ENCODE results near the gene MRFAP1L1. TPM values are rescaled to one million over a fixed set of nuclear protein-coding genes. Genes with fewer than 3 reads are reported as not detected.

MRFAP1L1 gene
- polyA plus RNA-seq, 3 donors = 7.6 to 19.1 (median 13.8) TPM

DNA sequence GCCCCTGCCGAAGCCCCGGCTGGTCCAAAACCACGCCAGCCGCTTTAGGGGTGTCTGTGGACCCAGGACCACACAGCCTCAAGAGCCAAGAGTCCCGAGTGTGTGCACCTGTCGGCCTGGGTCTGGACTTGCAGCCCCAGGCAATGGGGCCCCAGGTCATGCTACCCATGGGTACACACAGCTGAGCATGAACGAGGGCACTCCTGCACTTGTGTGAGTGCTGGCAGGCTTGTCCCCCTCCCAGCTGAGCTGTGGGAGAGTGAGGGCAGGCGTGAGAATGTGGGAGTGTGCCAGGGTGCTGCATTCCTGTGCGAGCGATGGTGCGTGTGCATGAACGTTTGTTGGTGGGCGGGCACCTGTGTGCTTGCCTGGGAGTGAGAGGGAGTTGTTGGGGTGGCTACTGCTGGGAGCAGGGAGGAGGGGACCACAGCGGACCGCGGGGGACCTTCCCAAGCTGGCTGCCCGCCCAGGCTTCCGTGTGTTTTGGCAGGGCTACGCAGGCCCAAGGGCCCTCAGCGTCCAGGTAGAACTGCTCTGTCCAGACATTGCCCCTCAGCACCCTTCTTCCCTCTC lies 37.1 kb upstream of the MRFAP1L1 start:
- no peak for DNase-seq
- Histone ChIP-seq H3K79me2 (ENCODE audit: insufficient read depth, low read length) (no peaks in the 10 kb centered on the region), H3K4me1 (ENCODE audit: control insufficient read depth in 1 of 2, insufficient read depth in 2 of 2, low read length in 2 of 2) (peaks cover 4 to 5% of the 10 kb centered on the region in 2 donors), H4K20me1 (ENCODE audit: insufficient read depth, low read length) (no peaks in the 10 kb centered on the region), H3K4me2 (replicated peaks; ENCODE audit: extremely low read depth, low read length, poor library complexity, severe bottlenecking) (no peak overlapping the region), H3K9me3 (replicated peaks in 1 of 2; ENCODE audit: control insufficient read depth in 1 of 2, insufficient read depth in 1 of 2, low read length in 2 of 2) (no peaks in the 10 kb centered on the region), H3K4me3 (replicated peaks in 1 of 3; ENCODE audit: low read depth in 2 of 3, low read length in 3 of 3) (no peak overlapping the region), H3K9ac (ENCODE audit: insufficient read depth, low read length, poor library complexity, severe bottlenecking) (no peak overlapping the region), H3K27me3 (ENCODE audit: control insufficient read depth in 2 of 2, insufficient read depth in 2 of 2, low read length in 2 of 2) (no peaks in the 10 kb centered on the region), H3K27ac (ENCODE audit: low read depth in 1 of 2, low read length in 2 of 2) (no peak overlapping the region), H3K36me3 (replicated peaks in 1 of 2; ENCODE audit: control insufficient read depth in 1 of 2, insufficient read depth in 2 of 2, low read length in 2 of 2) (no peaks in the 10 kb centered on the region), H2AFZ (ENCODE audit: insufficient read depth, low read depth, low read length, poor library complexity, severe bottlenecking) (no peak overlapping the region)
- intact Hi-C loops (cut with micrococcal nuclease) = no loop called here
- TF ChIP-seq, protein P1, sequence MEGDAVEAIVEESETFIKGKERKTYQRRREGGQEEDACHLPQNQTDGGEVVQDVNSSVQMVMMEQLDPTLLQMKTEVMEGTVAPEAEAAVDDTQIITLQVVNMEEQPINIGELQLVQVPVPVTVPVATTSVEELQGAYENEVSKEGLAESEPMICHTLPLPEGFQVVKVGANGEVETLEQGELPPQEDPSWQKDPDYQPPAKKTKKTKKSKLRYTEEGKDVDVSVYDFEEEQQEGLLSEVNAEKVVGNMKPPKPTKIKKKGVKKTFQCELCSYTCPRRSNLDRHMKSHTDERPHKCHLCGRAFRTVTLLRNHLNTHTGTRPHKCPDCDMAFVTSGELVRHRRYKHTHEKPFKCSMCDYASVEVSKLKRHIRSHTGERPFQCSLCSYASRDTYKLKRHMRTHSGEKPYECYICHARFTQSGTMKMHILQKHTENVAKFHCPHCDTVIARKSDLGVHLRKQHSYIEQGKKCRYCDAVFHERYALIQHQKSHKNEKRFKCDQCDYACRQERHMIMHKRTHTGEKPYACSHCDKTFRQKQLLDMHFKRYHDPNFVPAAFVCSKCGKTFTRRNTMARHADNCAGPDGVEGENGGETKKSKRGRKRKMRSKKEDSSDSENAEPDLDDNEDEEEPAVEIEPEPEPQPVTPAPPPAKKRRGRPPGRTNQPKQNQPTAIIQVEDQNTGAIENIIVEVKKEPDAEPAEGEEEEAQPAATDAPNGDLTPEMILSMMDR (IDR thresholded peaks at IDR 0.05) = no peak
- Mint-ChIP-seq H3K9me3 (peaks cover 0 to 2% (median 0%) of the 10 kb centered on the region in 7 donors), H3K27ac (peak overlapping the region in 1 of 7 donors; percentile 69), H3K4me1 (peaks cover 8% of the 10 kb centered on the region), H3K27me3 (ENCODE audit: low read depth in 3 of 3) (peaks cover 6 to 12% (median 7%) of the 10 kb centered on the region in 3 donors), H3K4me3 (no peak overlapping the region), H3K36me3 (no peaks in the 10 kb centered on the region)
- 97% methylated on average over 19 of the region's 20 CpGs for WGBS (ENCODE audit: insufficient coverage)

DNA sequence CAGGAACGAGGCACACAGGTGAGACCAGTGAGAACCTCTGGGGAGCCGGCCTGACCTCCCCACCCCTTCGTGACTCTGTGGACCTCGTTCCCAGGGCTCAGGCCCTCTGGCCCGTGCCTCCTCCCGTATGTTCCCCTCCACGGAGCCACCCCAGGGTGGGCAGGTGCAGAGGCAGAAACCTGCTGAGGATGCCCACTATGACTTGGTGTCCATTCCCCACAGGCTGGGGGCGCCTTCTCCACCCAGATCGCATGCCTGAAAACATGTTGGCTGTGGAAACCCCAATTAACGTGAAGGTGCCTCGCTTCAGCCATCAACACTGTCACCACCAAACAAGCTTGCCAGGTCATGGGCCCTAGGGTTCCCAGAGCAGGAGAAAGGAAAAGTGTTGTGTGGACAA lies 33.3 kb upstream of the MRFAP1L1 start:
- Histone ChIP-seq H3K4me2 (replicated peaks; ENCODE audit: extremely low read depth, low read length, poor library complexity, severe bottlenecking) (no peak overlapping the region), H2AFZ (ENCODE audit: insufficient read depth, low read depth, low read length, poor library complexity, severe bottlenecking) (no peak overlapping the region), H3K4me1 (ENCODE audit: control insufficient read depth in 1 of 2, insufficient read depth in 2 of 2, low read length in 2 of 2) (no peaks in the 10 kb centered on the region), H3K36me3 (replicated peaks in 1 of 2; ENCODE audit: control insufficient read depth in 1 of 2, insufficient read depth in 2 of 2, low read length in 2 of 2) (no peaks in the 10 kb centered on the region), H3K4me3 (replicated peaks in 1 of 3; ENCODE audit: low read depth in 2 of 3, low read length in 3 of 3) (no peak overlapping the region), H4K20me1 (ENCODE audit: insufficient read depth, low read length) (no peaks in the 10 kb centered on the region), H3K9ac (ENCODE audit: insufficient read depth, low read length, poor library complexity, severe bottlenecking) (no peak overlapping the region), H3K27me3 (ENCODE audit: control insufficient read depth in 2 of 2, insufficient read depth in 2 of 2, low read length in 2 of 2) (no peaks in the 10 kb centered on the region), H3K79me2 (ENCODE audit: insufficient read depth, low read length) (no peaks in the 10 kb centered on the region), H3K9me3 (replicated peaks in 1 of 2; ENCODE audit: control insufficient read depth in 1 of 2, insufficient read depth in 1 of 2, low read length in 2 of 2) (no peaks in the 10 kb centered on the region), H3K27ac (ENCODE audit: low read depth in 1 of 2, low read length in 2 of 2) (no peak overlapping the region)
- Mint-ChIP-seq H3K36me3 (no peaks in the 10 kb centered on the region), H3K27ac (no peak overlapping the region), H3K9me3 (peaks cover 0 to 7% (median 0%) of the 10 kb centered on the region in 7 donors), H3K4me3 (no peak overlapping the region), H3K27me3 (ENCODE audit: low read depth in 3 of 3) (peaks cover 12 to 14% (median 12%) of the 10 kb centered on the region in 3 donors), H3K4me1 (peaks cover 1% of the 10 kb centered on the region)
- TF ChIP-seq, protein P1 (IDR thresholded peaks at IDR 0.05) = no peak
- DNase-seq = no peak
- intact Hi-C loops (cut with micrococcal nuclease) = no loop called here
- WGBS (ENCODE audit: insufficient coverage) = 89% methylated on average over 9 of the region's 11 CpGs
